SK-N-SH treated with all-trans-retinoic acid at 6 μM for 48 hours (cell line): ENCODE data around the gene OR51E2.

Source experiments
- ATAC-seq: fragments of 200-7000 bp; cut with Tn5 transposase; 3 replicates; pipeline ENCODE4 v1.9.1; 2020; ENCODE audit warnings: mild to moderate bottlenecking, moderate library complexity
- ARNTL ChIP-seq: fragments of 450-650 bp; formaldehyde crosslinking; IDR thresholded peaks from 2 replicates; pipeline ENCODE4 v1.5.0; 2020; ENCODE audit warnings: low read depth, mild to moderate bottlenecking, moderate library complexity, borderline replicate concordance
- BACH2 ChIP-seq: fragments of 250-450 bp; sonication (Bioruptor Pico); IDR thresholded peaks from 2 replicates; pipeline ENCODE4 v1.9.0; 2021; ENCODE audit warnings: mild to moderate bottlenecking, borderline replicate concordance
- CSDC2 ChIP-seq: fragments of 250-450 bp; sonication (Bioruptor Pico); IDR thresholded peaks from 2 replicates; pipeline ENCODE4 v1.5.0; 2020; ENCODE audit warnings: mild to moderate bottlenecking, moderate library complexity
- ESRRG ChIP-seq: fragments of 250-450 bp; sonication (Bioruptor Pico); IDR thresholded peaks from 2 replicates; pipeline ENCODE4 v1.6.1; 2021; ENCODE audit warnings: mild to moderate bottlenecking
- GLIS3 ChIP-seq: fragments of 250-450 bp; sonication (Bioruptor Pico); IDR thresholded peaks from 2 replicates; pipeline ENCODE4 v1.5.0; 2020; ENCODE audit warnings: mild to moderate bottlenecking, moderate library complexity
- ISL1 ChIP-seq: fragments of 250-450 bp; sonication (Bioruptor Pico); IDR thresholded peaks from 2 replicates; pipeline ENCODE4 v2.1.2; 2022; ENCODE audit warnings: mild to moderate bottlenecking, moderate library complexity
- OSR1 ChIP-seq: fragments of 250-450 bp; sonication (Bioruptor Pico); IDR thresholded peaks from 2 replicates; pipeline ENCODE4 v1.8.0; 2022; ENCODE audit warnings: moderate library complexity, mild to moderate bottlenecking, inconsistent platforms
- PPARA ChIP-seq: fragments of 250-450 bp; sonication (Bioruptor Pico); IDR thresholded peaks from 2 replicates; pipeline ENCODE4 v1.5.0; 2020; ENCODE audit warnings: mild to moderate bottlenecking, borderline replicate concordance
- RARB ChIP-seq: fragments of 250-450 bp; sonication (Bioruptor Pico); IDR thresholded peaks from 2 replicates; pipeline ENCODE4 v1.8.0; 2021; ENCODE audit warnings: mild to moderate bottlenecking, moderate library complexity
- SNAI2 ChIP-seq: fragments of 250-450 bp; sonication (Bioruptor Pico); IDR thresholded peaks from 2 replicates; pipeline ENCODE4 v1.5.0; 2020; ENCODE audit warnings: mild to moderate bottlenecking, moderate library complexity
- TCF4 ChIP-seq: fragments of 250-450 bp; sonication (Bioruptor Pico); IDR thresholded peaks from 2 replicates; pipeline ENCODE4 v1.8.0; 2021; ENCODE audit warnings: mild to moderate bottlenecking, moderate library complexity, borderline replicate concordance
- TOX ChIP-seq: fragments of 250-450 bp; sonication (Bioruptor Pico); IDR thresholded peaks from 2 replicates; pipeline ENCODE4 v1.8.0; 2021; ENCODE audit warnings: mild to moderate bottlenecking, moderate library complexity, borderline replicate concordance
- ZC3H10 ChIP-seq: fragments of 250-450 bp; sonication (Bioruptor Pico); IDR thresholded peaks from 2 replicates; pipeline ENCODE4 v1.5.1; 2021; ENCODE audit warnings: mild to moderate bottlenecking, moderate library complexity
- ZFP3 ChIP-seq: fragments of 250-450 bp; sonication (Bioruptor Pico); IDR thresholded peaks from 2 replicates; pipeline ENCODE4 v1.5.0; 2020; ENCODE audit warnings: mild to moderate bottlenecking, moderate library complexity
- ZFP30 ChIP-seq: fragments of 450-650 bp; formaldehyde crosslinking; IDR thresholded peaks from 2 replicates; pipeline ENCODE4 v1.5.0; 2022; ENCODE audit warnings: mild to moderate bottlenecking, moderate library complexity
- ZNF565 ChIP-seq: fragments of 450-650 bp; formaldehyde crosslinking; conservative IDR thresholded peaks from 2 replicates; pipeline ENCODE4 v1.5.0; 2020; ENCODE audit warnings: low read depth, mild to moderate bottlenecking, moderate library complexity
- ZNF70 ChIP-seq: fragments of 450-650 bp; formaldehyde crosslinking; IDR thresholded peaks from 2 replicates; pipeline ENCODE4 v1.5.0; 2020; ENCODE audit warnings: mild to moderate bottlenecking, moderate library complexity
- ZNF8 ChIP-seq: fragments of 450-650 bp; formaldehyde crosslinking; IDR thresholded peaks from 2 replicates; pipeline ENCODE4 v1.5.0; 2020; ENCODE audit warnings: mild to moderate bottlenecking, moderate library complexity
- TF ChIP-seq, protein P1 (sequence below): fragments of 250-450 bp; sonication (Bioruptor Pico); IDR thresholded peaks from 2 replicates; pipeline ENCODE4 v1.5.0; 2020; ENCODE audit warnings: mild to moderate bottlenecking, moderate library complexity
- TF ChIP-seq, protein P2 (sequence below): fragments of 250-450 bp; sonication (Bioruptor Pico); IDR thresholded peaks from 2 replicates; pipeline ENCODE4 v1.5.1; 2020; ENCODE audit warnings: low read depth, mild to moderate bottlenecking, moderate library complexity
- TF ChIP-seq, protein P3 (sequence below): fragments of 250-450 bp; sonication (Bioruptor Pico); IDR thresholded peaks from 2 replicates; pipeline ENCODE4 v1.8.0; 2021; ENCODE audit warnings: low read depth, mild to moderate bottlenecking, moderate library complexity, borderline replicate concordance
- TF ChIP-seq, protein P4 (sequence below): fragments of 250-450 bp; sonication (Bioruptor Pico); IDR thresholded peaks from 2 replicates; pipeline ENCODE4 v1.5.1; 2021; ENCODE audit warnings: mild to moderate bottlenecking, moderate library complexity
- TF ChIP-seq, protein P5 (sequence below): fragments of 250-450 bp; sonication (Bioruptor Pico); IDR thresholded peaks from 2 replicates; pipeline ENCODE4 v1.8.0; 2020; ENCODE audit warnings: mild to moderate bottlenecking, moderate library complexity, borderline replicate concordance

Gene OR51E2

DNA sequence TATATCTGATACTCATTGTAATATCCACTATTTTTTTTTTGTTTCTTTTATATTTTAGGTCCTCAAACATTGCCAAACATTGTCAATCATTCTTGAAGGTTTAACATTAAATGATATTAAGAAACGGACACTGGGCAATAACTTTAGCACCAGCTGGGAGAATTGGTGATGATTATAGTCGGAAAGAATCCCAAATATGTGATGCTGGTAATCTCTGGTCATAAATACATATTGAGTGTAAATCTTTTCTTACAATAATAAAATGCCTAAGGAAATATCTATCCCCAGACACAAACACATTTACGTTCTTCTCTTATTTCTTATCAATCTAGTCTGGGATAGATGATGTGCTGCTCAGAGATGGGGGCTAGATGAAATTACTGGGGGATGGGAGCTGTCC lies 25.2 kb downstream of the OR51E2 start:
- ATAC-seq = no peak
- TF ChIP-seq ZNF70 (CRISPR knock-in tag) (no peak), ZFP30 (CRISPR knock-in tag) (no peak), ZC3H10 (CRISPR knock-in tag) (no peak), ISL1 (no peak), ZFP3 (no peak)
- TF ChIP-seq, protein P1, sequence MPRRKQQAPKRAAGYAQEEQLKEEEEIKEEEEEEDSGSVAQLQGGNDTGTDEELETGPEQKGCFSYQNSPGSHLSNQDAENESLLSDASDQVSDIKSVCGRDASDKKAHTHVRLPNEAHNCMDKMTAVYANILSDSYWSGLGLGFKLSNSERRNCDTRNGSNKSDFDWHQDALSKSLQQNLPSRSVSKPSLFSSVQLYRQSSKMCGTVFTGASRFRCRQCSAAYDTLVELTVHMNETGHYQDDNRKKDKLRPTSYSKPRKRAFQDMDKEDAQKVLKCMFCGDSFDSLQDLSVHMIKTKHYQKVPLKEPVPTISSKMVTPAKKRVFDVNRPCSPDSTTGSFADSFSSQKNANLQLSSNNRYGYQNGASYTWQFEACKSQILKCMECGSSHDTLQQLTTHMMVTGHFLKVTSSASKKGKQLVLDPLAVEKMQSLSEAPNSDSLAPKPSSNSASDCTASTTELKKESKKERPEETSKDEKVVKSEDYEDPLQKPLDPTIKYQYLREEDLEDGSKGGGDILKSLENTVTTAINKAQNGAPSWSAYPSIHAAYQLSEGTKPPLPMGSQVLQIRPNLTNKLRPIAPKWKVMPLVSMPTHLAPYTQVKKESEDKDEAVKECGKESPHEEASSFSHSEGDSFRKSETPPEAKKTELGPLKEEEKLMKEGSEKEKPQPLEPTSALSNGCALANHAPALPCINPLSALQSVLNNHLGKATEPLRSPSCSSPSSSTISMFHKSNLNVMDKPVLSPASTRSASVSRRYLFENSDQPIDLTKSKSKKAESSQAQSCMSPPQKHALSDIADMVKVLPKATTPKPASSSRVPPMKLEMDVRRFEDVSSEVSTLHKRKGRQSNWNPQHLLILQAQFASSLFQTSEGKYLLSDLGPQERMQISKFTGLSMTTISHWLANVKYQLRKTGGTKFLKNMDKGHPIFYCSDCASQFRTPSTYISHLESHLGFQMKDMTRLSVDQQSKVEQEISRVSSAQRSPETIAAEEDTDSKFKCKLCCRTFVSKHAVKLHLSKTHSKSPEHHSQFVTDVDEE (CRISPR knock-in tag) = no peak
- TF ChIP-seq, protein P2, sequence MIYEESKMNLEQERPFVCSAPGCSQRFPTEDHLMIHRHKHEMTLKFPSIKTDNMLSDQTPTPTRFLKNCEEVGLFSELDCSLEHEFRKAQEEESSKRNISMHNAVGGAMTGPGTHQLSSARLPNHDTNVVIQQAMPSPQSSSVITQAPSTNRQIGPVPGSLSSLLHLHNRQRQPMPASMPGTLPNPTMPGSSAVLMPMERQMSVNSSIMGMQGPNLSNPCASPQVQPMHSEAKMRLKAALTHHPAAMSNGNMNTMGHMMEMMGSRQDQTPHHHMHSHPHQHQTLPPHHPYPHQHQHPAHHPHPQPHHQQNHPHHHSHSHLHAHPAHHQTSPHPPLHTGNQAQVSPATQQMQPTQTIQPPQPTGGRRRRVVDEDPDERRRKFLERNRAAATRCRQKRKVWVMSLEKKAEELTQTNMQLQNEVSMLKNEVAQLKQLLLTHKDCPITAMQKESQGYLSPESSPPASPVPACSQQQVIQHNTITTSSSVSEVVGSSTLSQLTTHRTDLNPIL (CRISPR knock-in tag) = no peak
- TF ChIP-seq, all 23 proteins: peak for 0

DNA sequence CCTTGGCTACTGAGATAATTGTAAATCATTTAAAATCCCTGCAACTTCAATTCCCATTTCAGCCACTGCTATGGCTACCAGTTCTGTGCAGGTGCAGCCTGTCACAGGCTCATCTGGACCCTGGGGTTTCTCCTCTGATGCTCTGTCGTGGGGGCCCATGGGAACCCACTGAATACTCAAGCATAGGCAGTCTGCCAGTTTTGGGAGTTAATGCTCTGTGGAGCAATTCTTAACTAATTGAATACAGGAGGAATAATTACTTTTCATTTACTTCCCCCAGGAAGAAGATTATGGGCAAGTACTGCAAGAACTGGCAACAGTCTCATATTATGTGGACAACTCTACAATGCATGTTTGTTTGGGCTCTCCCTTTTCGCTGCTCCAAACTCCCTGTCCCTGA lies 25.9 kb downstream of the OR51E2 start:
- no peak for ATAC-seq
- TF ChIP-seq, protein P3, sequence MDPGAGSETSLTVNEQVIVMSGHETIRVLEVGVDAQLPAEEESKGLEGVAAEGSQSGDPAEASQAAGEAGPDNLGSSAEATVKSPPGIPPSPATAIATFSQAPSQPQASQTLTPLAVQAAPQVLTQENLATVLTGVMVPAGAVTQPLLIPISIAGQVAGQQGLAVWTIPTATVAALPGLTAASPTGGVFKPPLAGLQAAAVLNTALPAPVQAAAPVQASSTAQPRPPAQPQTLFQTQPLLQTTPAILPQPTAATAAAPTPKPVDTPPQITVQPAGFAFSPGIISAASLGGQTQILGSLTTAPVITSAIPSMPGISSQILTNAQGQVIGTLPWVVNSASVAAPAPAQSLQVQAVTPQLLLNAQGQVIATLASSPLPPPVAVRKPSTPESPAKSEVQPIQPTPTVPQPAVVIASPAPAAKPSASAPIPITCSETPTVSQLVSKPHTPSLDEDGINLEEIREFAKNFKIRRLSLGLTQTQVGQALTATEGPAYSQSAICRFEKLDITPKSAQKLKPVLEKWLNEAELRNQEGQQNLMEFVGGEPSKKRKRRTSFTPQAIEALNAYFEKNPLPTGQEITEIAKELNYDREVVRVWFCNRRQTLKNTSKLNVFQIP = no peak
- TF ChIP-seq ARNTL (no peak), GLIS3 (CRISPR knock-in tag) (no peak)

DNA sequence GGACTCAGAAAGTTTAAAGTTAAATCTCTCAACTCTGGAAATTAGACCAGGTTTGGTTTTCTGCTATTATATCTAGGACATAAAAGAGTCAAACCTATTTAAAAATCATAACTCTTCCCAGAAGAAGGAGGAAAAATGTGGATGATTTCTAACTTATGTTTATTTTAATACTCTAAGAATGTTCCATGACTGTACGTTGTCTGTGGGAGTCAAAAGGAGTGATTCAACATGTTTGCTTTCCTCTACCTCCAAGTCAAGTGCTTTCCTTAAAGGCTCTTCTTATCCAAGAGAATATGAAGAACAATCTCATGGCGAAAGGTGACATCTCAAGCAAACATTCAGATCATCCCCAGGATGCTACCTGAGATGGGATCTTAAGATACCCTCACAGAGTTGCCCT lies 32.2 kb downstream of the OR51E2 start:
- ATAC-seq = no peak
- TF ChIP-seq ZNF565 (CRISPR knock-in tag) (no peak), ZC3H10 (CRISPR knock-in tag) (no peak), BACH2 (no peak), PPARA (CRISPR knock-in tag) (no peak), TCF4 (CRISPR knock-in tag) (no peak), OSR1 (CRISPR knock-in tag) (no peak), ZFP3 (no peak), TOX (no peak), ZNF70 (CRISPR knock-in tag) (no peak), SNAI2 (no peak), ARNTL (no peak), GLIS3 (CRISPR knock-in tag) (no peak), ISL1 (no peak)
- TF ChIP-seq, protein P2 (CRISPR knock-in tag) = no peak
- TF ChIP-seq, protein P4, sequence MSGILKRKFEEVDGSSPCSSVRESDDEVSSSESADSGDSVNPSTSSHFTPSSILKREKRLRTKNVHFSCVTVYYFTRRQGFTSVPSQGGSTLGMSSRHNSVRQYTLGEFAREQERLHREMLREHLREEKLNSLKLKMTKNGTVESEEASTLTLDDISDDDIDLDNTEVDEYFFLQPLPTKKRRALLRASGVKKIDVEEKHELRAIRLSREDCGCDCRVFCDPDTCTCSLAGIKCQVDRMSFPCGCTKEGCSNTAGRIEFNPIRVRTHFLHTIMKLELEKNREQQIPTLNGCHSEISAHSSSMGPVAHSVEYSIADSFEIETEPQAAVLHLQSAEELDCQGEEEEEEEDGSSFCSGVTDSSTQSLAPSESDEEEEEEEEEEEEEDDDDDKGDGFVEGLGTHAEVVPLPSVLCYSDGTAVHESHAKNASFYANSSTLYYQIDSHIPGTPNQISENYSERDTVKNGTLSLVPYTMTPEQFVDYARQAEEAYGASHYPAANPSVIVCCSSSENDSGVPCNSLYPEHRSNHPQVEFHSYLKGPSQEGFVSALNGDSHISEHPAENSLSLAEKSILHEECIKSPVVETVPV (CRISPR knock-in tag) = no peak

DNA sequence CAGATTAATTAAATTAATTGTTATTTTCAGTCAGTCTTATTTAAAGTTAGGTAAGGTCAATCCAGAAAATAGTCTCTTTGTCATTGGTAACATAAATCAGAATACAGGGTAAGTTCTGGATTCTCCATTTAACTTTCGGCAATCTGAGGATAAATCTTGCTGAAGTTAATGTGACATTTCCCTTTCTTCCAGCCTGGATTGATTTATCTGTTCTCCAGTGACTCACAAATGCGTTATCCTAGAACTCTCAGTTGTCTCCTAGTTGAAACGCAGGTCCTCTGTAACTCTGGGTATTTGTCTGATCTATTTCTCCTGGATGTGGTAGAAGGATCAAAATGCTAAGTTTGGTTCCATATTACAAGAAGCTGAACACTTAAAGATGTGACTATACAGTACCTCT lies 32.9 kb downstream of the OR51E2 start:
- no peak for ATAC-seq
- TF ChIP-seq GLIS3 (CRISPR knock-in tag) (no peak), ZFP30 (CRISPR knock-in tag) (no peak), CSDC2 (CRISPR knock-in tag) (no peak), ARNTL (no peak)

DNA sequence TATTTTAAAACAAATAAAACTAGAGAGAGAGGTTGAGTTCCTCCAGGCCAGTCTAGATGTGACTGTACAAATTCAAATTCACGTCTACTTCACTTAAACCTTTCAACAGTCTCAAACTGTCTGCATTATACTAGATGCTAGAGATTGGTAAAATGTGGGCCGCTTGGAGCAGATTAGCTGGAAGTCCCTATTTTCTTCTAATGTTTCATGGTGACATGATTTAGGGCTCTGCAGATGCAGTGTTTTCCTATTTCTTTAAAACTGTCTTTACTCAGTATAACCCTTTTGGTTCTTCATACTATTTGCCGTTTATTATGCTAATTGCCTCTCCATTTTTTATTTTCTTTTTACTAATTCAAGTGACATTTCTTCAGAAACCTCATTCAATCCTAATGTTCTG lies 33.5 kb downstream of the OR51E2 start:
- ATAC-seq = no peak
- no peak for TF ChIP-seq ZNF70 (CRISPR knock-in tag)
- TF ChIP-seq, protein P5, sequence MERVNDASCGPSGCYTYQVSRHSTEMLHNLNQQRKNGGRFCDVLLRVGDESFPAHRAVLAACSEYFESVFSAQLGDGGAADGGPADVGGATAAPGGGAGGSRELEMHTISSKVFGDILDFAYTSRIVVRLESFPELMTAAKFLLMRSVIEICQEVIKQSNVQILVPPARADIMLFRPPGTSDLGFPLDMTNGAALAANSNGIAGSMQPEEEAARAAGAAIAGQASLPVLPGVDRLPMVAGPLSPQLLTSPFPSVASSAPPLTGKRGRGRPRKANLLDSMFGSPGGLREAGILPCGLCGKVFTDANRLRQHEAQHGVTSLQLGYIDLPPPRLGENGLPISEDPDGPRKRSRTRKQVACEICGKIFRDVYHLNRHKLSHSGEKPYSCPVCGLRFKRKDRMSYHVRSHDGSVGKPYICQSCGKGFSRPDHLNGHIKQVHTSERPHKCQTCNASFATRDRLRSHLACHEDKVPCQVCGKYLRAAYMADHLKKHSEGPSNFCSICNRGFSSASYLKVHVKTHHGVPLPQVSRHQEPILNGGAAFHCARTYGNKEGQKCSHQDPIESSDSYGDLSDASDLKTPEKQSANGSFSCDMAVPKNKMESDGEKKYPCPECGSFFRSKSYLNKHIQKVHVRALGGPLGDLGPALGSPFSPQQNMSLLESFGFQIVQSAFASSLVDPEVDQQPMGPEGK (CRISPR knock-in tag) = no peak
- no peak for TF ChIP-seq GLIS3 (CRISPR knock-in tag)
- TF ChIP-seq ZNF8 (CRISPR knock-in tag) = no peak
- TF ChIP-seq ISL1 = no peak
- TF ChIP-seq ESRRG (CRISPR knock-in tag) = no peak
- TF ChIP-seq ZFP30 (CRISPR knock-in tag) = no peak
- TF ChIP-seq, protein P1 (CRISPR knock-in tag) = no peak
- TF ChIP-seq TCF4 (CRISPR knock-in tag) = no peak
- no peak for TF ChIP-seq ZNF565 (CRISPR knock-in tag)
- no peak for TF ChIP-seq RARB (CRISPR knock-in tag)
